Astrocyte (in vitro differentiated cells and primary cell): ENCODE measurements around the gene LRP1B. TPM values are rescaled to one million over a fixed set of nuclear protein-coding genes. Genes with fewer than 3 reads are reported as not detected.

Experiments used
- DNase-seq: peaks from one replicate; pipeline ENCODE4 v3.0.0-alpha.2; 2010; ENCODE audit warnings: low read depth
- FAIRE-seq: peaks from 2 replicates; lab custom pipeline; 2011; peaks lifted over from hg19 to GRCh38; lab: Jason Lieb, UNC
- H2AFZ ChIP-seq: 2 replicates; pipeline ENCODE4 v1.6.0; 2012; ENCODE audit warnings: low read depth, low read length, inconsistent platforms
- H3K27ac ChIP-seq: 2 replicates; pipeline ENCODE4 v1.5.1; 2011; ENCODE audit warnings: low read depth, low read length, inconsistent platforms
- H3K27me3 ChIP-seq: 2 replicates; pipeline ENCODE4 v1.6.0; 2011; ENCODE audit warnings: low read length, inconsistent platforms; ENCODE audit not compliant: insufficient read depth
- H3K36me3 ChIP-seq: 2 replicates; pipeline ENCODE4 v1.5.1; 2011; ENCODE audit warnings: low read length, inconsistent platforms; ENCODE audit not compliant: insufficient read depth
- H3K4me1 ChIP-seq: 2 replicates; pipeline ENCODE4 v1.5.1; 2011; ENCODE audit warnings: low read length, inconsistent platforms; ENCODE audit not compliant: insufficient read depth
- H3K4me2 ChIP-seq: 2 replicates; pipeline ENCODE4 v1.6.0; 2012; ENCODE audit warnings: low read length, inconsistent platforms
- H3K4me3 ChIP-seq: 2 replicates; pipeline ENCODE4 v1.5.1; 2011; ENCODE audit warnings: low read depth, mild to moderate bottlenecking, low read length, inconsistent platforms; ENCODE audit not compliant: insufficient read depth
- H3K79me2 ChIP-seq: 2 replicates; pipeline ENCODE4 v1.6.0; 2012; ENCODE audit warnings: mild to moderate bottlenecking, low read length, inconsistent platforms; ENCODE audit not compliant: insufficient read depth
- H3K9ac ChIP-seq: 2 replicates; pipeline ENCODE4 v1.6.0; 2012; ENCODE audit warnings: mild to moderate bottlenecking, low read length, inconsistent platforms
- H3K9me3 ChIP-seq: 2 replicates; pipeline ENCODE4 v1.5.1; 2012; ENCODE audit warnings: low read depth, mild to moderate bottlenecking, low read length, inconsistent platforms; ENCODE audit not compliant: insufficient read depth
- H4K20me1 ChIP-seq: 2 replicates; pipeline ENCODE4 v1.6.0; 2012; ENCODE audit warnings: low read length, inconsistent platforms; ENCODE audit not compliant: insufficient read depth
- H3K27ac Mint-ChIP-seq: one replicate; pipeline ENCODE4 v1.8.0; 2021; ENCODE audit warnings: mild to moderate bottlenecking, mixed read lengths; ENCODE audit not compliant: unreplicated experiment
- H3K27me3 Mint-ChIP-seq: one replicate; pipeline ENCODE4 v1.8.0; 2021; ENCODE audit warnings: low read depth, mixed read lengths; ENCODE audit not compliant: unreplicated experiment
- H3K36me3 Mint-ChIP-seq: one replicate; pipeline ENCODE4 v1.8.0; 2021; ENCODE audit warnings: low read depth, mixed read lengths; ENCODE audit not compliant: unreplicated experiment
- H3K4me1 Mint-ChIP-seq: one replicate; pipeline ENCODE4 v1.8.0; 2021; ENCODE audit warnings: low read depth, mixed read lengths; ENCODE audit not compliant: unreplicated experiment
- H3K4me3 Mint-ChIP-seq: one replicate; pipeline ENCODE4 v1.8.0; 2021; ENCODE audit warnings: mild to moderate bottlenecking, moderate library complexity, mixed read lengths; ENCODE audit not compliant: unreplicated experiment
- H3K9me3 Mint-ChIP-seq: one replicate; pipeline ENCODE4 v1.8.0; 2021; ENCODE audit warnings: mild to moderate bottlenecking, mixed read lengths; ENCODE audit not compliant: unreplicated experiment
- EZH2 ChIP-seq: IDR thresholded peaks from 2 replicates; pipeline ENCODE4 v1.6.1; 2012; ENCODE audit warnings: mild to moderate bottlenecking, low read length, inconsistent platforms; ENCODE audit not compliant: insufficient read depth
- total RNA-seq: library from RNA; stranded (reverse); gene quantifications from 2 replicates; pipeline ENCODE4 v1.2.1, GENCODE V29; 2021
- TF ChIP-seq, protein P1 (sequence below): IDR thresholded peaks from 2 replicates; pipeline ENCODE4 v1.5.1; 2011; ENCODE audit warnings: low read depth, mild to moderate bottlenecking, inconsistent platforms, low read length, moderate library complexity; ENCODE audit not compliant: insufficient read depth

LRP1B gene
- total RNA-seq, 1 donor from 2014 or later: 1.5 TPM

DNA sequence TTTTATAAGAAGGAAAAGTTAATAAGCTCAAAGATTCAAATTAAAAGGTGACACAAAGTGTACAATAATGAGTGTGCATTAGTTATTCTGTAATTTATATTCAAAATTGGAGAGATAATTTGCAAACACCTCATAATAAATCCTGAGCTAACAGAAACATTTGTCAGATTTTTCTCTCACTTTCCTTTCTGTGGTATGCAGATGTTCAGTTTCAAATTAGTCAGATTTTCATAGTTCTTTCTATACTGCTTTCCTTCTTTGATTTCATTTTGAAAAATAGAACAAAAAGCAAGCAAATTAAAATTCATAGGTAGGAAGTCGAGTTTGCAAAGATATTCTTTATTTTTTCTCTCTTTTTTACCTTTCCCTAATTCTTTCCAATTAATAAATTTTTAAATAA, 1930.5 kb downstream of the LRP1B start:
- no peaks in the 10 kb centered on the region for H3K4me1 ChIP-seq
- Mint-ChIP-seq H3K27me3 (no peaks in the 10 kb centered on the region), H3K36me3 (no peaks in the 10 kb centered on the region), H3K4me1 (no peaks in the 10 kb centered on the region), H3K4me3 (no peak overlapping the region), H3K9me3 (peaks cover 3% of the 10 kb centered on the region), H3K27ac (no peak overlapping the region)
- H3K27me3 ChIP-seq: no peaks in the 10 kb centered on the region
- H3K4me3 ChIP-seq: no peak overlapping the region
- no peak overlapping the region for H3K4me2 ChIP-seq
- no peak for TF ChIP-seq EZH2
- TF ChIP-seq, protein P1, sequence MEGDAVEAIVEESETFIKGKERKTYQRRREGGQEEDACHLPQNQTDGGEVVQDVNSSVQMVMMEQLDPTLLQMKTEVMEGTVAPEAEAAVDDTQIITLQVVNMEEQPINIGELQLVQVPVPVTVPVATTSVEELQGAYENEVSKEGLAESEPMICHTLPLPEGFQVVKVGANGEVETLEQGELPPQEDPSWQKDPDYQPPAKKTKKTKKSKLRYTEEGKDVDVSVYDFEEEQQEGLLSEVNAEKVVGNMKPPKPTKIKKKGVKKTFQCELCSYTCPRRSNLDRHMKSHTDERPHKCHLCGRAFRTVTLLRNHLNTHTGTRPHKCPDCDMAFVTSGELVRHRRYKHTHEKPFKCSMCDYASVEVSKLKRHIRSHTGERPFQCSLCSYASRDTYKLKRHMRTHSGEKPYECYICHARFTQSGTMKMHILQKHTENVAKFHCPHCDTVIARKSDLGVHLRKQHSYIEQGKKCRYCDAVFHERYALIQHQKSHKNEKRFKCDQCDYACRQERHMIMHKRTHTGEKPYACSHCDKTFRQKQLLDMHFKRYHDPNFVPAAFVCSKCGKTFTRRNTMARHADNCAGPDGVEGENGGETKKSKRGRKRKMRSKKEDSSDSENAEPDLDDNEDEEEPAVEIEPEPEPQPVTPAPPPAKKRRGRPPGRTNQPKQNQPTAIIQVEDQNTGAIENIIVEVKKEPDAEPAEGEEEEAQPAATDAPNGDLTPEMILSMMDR: no peak
- H3K79me2 ChIP-seq: no peaks in the 10 kb centered on the region
- DNase-seq: no peak
- no peaks in the 10 kb centered on the region for H3K9me3 ChIP-seq
- H3K9ac ChIP-seq: no peak overlapping the region
- no peak for FAIRE-seq
- H3K27ac ChIP-seq: no peak overlapping the region
- H3K36me3 ChIP-seq: no peaks in the 10 kb centered on the region
- no peaks in the 10 kb centered on the region for H4K20me1 ChIP-seq
- no peak overlapping the region for H2AFZ ChIP-seq

DNA sequence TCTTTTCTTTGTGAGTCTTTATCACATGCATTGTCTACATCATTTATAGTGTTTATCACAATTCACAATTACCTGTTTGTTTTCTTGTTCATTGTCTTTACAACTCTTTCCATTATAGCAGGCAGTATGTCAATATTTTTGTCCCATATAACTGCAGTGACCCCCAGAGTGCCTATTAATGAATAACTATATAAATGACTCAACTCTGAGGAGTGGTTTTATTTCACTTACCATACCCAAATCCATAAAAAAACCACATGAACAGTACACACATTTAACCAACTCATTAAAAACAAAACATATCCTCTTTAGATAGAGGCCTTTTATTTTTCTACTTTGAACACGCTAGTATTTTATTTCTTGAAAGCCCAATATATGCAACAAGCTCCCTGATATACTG, 1931.5 kb downstream of the LRP1B start:
- peaks cover 4% of the 10 kb centered on the region for H3K9me3 Mint-ChIP-seq
- H3K36me3 ChIP-seq: no peaks in the 10 kb centered on the region
- no peaks in the 10 kb centered on the region for H3K4me1 ChIP-seq
- no peaks in the 10 kb centered on the region for H3K27me3 ChIP-seq
- no peaks in the 10 kb centered on the region for H3K27me3 Mint-ChIP-seq
- no peak overlapping the region for H3K9ac ChIP-seq
- no peak overlapping the region for H3K4me2 ChIP-seq
- no peaks in the 10 kb centered on the region for H3K9me3 ChIP-seq
- no peaks in the 10 kb centered on the region for H3K79me2 ChIP-seq
- FAIRE-seq (no peak), DNase-seq (no peak)
- TF ChIP-seq, protein P1: no peak
- no peak for TF ChIP-seq EZH2
- no peak overlapping the region for H3K27ac ChIP-seq
- no peaks in the 10 kb centered on the region for H4K20me1 ChIP-seq
- no peak overlapping the region for H3K4me3 ChIP-seq
- no peaks in the 10 kb centered on the region for H3K36me3 Mint-ChIP-seq
- no peaks in the 10 kb centered on the region for H3K4me1 Mint-ChIP-seq
- H3K4me3 Mint-ChIP-seq: no peak overlapping the region
- no peak overlapping the region for H3K27ac Mint-ChIP-seq
- no peak overlapping the region for H2AFZ ChIP-seq

- Histone ChIP-seq H3K4me3 (no peak overlapping the region), H3K9me3 (no peaks in the 10 kb centered on the region), H3K36me3 (no peaks in the 10 kb centered on the region), H3K79me2 (no peaks in the 10 kb centered on the region), H3K27me3 (no peaks in the 10 kb centered on the region), H3K4me2 (no peak overlapping the region), H4K20me1 (no peaks in the 10 kb centered on the region), H2AFZ (no peak overlapping the region), H3K9ac (no peak overlapping the region), H3K27ac (no peak overlapping the region), H3K4me1 (no peaks in the 10 kb centered on the region)
- no peak for FAIRE-seq
- no peaks in the 10 kb centered on the region for H3K9me3 Mint-ChIP-seq
- no peak for TF ChIP-seq EZH2
- TF ChIP-seq, protein P1: no peak
- no peak overlapping the region for H3K4me3 Mint-ChIP-seq
- no peaks in the 10 kb centered on the region for H3K4me1 Mint-ChIP-seq
- H3K27ac Mint-ChIP-seq: no peak overlapping the region
- H3K27me3 Mint-ChIP-seq: no peaks in the 10 kb centered on the region
- H3K36me3 Mint-ChIP-seq: no peaks in the 10 kb centered on the region
- no peak for DNase-seq
Measured at GRCh38 chr2:140187086-140187485, 1943.7 kb downstream of the LRP1B start.
